Measurements from ENCODE around the gene STK10.
"Not testable (repeated sequence)": the region's sequence is repeated elsewhere in the genome, so short reads cannot be mapped to it uniquely, and the experiment has no call there.

STK10 gene

DNA sequence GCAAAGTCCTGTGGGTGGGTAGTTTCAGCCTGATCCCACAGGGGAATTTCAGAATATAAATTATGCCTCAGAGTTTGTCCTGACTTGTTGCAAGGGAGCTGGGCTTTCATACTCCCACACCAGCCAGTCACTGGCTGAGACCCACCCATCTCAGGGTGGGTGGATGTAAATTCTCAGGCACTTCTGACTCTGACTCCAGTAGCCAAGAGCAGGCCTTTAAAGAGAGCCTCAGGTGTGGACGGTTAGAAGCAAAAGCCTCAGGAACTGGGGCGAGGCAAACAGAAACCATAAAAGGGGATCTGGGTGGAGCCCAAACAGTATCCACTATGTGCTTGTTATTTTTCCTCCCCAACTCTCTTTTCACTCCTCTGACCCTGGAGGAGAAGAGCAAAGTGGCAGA is 153.0 kb downstream of the STK10 start:
- Histone ChIP-seq H3K9ac (ENCODE audit: low read length) (peak overlapping the region; percentile 15; the same call in 1 of the 2 replicates), H3K79me2 (ENCODE audit: low read length) (no peaks in the 10 kb centered on the region), H3K9me3 (ENCODE audit: insufficient read depth, low read length) (no peaks in the 10 kb centered on the region), H4K20me1 (ENCODE audit: insufficient read depth, low read length) (no peaks in the 10 kb centered on the region), H2AFZ (ENCODE audit: low read depth, low read length) (peak overlapping the region; percentile 59; the same call in 1 of the 2 replicates), H3K4me1 (ENCODE audit: low read length) (peaks cover 12% of the 10 kb centered on the region), H3K4me2 (ENCODE audit: low read length) (peak overlapping the region; percentile 68), H3K27me3 (ENCODE audit: low read depth, low read length) (no peaks in the 10 kb centered on the region), H3K4me3 (ENCODE audit: low read length) (peak overlapping the region; percentile 22; the same call in 1 of the 2 replicates), H3K36me3 (replicated peaks; ENCODE audit: low read depth, low read length) (no peaks in the 10 kb centered on the region), H3K27ac (ENCODE audit: low read length) (no peak overlapping the region)
- no peak for TF ChIP-seq EZH2phosphoT487 (IDR thresholded peaks at IDR 0.05; ENCODE audit: low read depth)
- TF ChIP-seq, protein P1, sequence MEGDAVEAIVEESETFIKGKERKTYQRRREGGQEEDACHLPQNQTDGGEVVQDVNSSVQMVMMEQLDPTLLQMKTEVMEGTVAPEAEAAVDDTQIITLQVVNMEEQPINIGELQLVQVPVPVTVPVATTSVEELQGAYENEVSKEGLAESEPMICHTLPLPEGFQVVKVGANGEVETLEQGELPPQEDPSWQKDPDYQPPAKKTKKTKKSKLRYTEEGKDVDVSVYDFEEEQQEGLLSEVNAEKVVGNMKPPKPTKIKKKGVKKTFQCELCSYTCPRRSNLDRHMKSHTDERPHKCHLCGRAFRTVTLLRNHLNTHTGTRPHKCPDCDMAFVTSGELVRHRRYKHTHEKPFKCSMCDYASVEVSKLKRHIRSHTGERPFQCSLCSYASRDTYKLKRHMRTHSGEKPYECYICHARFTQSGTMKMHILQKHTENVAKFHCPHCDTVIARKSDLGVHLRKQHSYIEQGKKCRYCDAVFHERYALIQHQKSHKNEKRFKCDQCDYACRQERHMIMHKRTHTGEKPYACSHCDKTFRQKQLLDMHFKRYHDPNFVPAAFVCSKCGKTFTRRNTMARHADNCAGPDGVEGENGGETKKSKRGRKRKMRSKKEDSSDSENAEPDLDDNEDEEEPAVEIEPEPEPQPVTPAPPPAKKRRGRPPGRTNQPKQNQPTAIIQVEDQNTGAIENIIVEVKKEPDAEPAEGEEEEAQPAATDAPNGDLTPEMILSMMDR (IDR thresholded peaks at IDR 0.05; ENCODE audit: low read depth, low read length): no peak

DNA sequence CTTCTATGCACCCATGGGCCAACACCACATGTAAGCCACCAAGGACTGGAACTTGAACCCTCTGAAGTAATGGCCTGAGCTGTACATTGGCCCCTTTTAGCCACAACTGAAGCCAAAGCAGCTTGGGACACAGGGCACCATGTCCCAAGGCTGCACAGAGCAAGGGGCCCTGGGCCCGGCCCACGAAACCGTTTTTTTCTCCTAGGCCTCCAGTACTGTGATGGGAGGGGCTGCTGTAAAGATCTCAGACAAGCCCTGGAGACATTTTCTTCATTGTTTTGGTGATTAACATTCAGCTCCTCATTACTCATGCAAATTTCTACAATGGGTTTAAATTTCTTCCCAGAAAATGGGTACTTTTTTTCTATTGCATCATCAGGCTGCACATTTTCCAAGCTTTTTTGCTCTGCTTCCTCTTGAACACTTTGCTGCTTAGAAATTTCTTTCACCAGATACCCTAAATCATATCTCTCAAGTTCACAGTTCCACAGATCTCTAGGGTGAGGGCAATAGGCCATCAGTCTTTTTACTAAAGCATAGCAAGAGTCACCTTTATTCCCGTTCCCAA is 156.0 kb downstream of the STK10 start:
- Histone ChIP-seq H3K4me2 (ENCODE audit: low read length) (no peak overlapping the region), H3K9me3 (ENCODE audit: insufficient read depth, low read length) (no peaks in the 10 kb centered on the region), H3K36me3 (replicated peaks; ENCODE audit: low read depth, low read length) (no peaks in the 10 kb centered on the region), H3K4me3 (ENCODE audit: low read length) (no peak overlapping the region), H3K27ac (ENCODE audit: low read length) (no peak overlapping the region), H3K27me3 (ENCODE audit: low read depth, low read length) (no peaks in the 10 kb centered on the region), H2AFZ (ENCODE audit: low read depth, low read length) (no peak overlapping the region), H4K20me1 (ENCODE audit: insufficient read depth, low read length) (no peaks in the 10 kb centered on the region), H3K9ac (ENCODE audit: low read length) (no peak overlapping the region), H3K79me2 (ENCODE audit: low read length) (no peaks in the 10 kb centered on the region), H3K4me1 (ENCODE audit: low read length) (peaks cover 19% of the 10 kb centered on the region)
- no peak for TF ChIP-seq EZH2phosphoT487 (IDR thresholded peaks at IDR 0.05; ENCODE audit: low read depth)
- TF ChIP-seq, protein P1 (IDR thresholded peaks at IDR 0.05; ENCODE audit: low read depth, low read length): no peak

DNA sequence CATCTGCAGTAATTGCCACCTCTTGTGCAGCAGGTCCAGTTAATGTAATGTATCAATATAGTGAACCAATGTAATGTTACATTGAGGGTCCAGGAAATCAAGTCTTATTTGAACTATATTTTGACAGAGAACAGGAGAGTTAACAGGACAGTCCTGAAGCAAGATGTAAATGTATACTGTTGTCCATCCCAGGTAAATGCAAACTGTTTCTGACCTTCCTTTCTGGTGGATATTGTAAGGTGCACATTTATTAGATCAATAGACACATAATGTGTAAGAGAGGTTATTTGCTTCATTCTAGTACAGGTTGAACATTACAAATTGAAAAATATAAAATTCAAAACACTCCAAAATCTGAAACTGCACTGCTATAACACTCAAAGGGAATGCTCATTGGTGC is 158.1 kb downstream of the STK10 start:
- no peaks in the 10 kb centered on the region for H3K27me3 ChIP-seq (ENCODE audit: low read depth, low read length)
- no peak overlapping the region for H3K9ac ChIP-seq (ENCODE audit: low read length)
- no peak overlapping the region for H3K27ac ChIP-seq (ENCODE audit: low read length)
- H3K79me2 ChIP-seq (ENCODE audit: low read length): no peaks in the 10 kb centered on the region
- H3K4me3 ChIP-seq (ENCODE audit: low read length): no peak overlapping the region
- peaks cover 12% of the 10 kb centered on the region for H3K4me1 ChIP-seq (ENCODE audit: low read length)
- H4K20me1 ChIP-seq (ENCODE audit: insufficient read depth, low read length): no peaks in the 10 kb centered on the region
- H3K9me3 ChIP-seq (ENCODE audit: insufficient read depth, low read length): no peaks in the 10 kb centered on the region
- no peak overlapping the region for H2AFZ ChIP-seq (ENCODE audit: low read depth, low read length)
- H3K4me2 ChIP-seq (ENCODE audit: low read length): no peak overlapping the region
- no peaks in the 10 kb centered on the region for H3K36me3 ChIP-seq (replicated peaks; ENCODE audit: low read depth, low read length)
- no peak for TF ChIP-seq EZH2phosphoT487 (IDR thresholded peaks at IDR 0.05; ENCODE audit: low read depth)
- TF ChIP-seq, protein P1 (IDR thresholded peaks at IDR 0.05; ENCODE audit: low read depth, low read length): no peak

- Histone ChIP-seq H3K27me3 (ENCODE audit: low read depth, low read length) (no peaks in the 10 kb centered on the region), H3K36me3 (replicated peaks; ENCODE audit: low read depth, low read length) (no peaks in the 10 kb centered on the region), H3K4me3 (ENCODE audit: low read length) (no peak overlapping the region), H3K27ac (ENCODE audit: low read length) (no peak overlapping the region), H3K9ac (ENCODE audit: low read length) (no peak overlapping the region), H3K79me2 (ENCODE audit: low read length) (no peaks in the 10 kb centered on the region), H3K9me3 (ENCODE audit: insufficient read depth, low read length) (no peaks in the 10 kb centered on the region), H3K4me2 (ENCODE audit: low read length) (peak overlapping the region; percentile 37), H2AFZ (ENCODE audit: low read depth, low read length) (no peak overlapping the region), H4K20me1 (ENCODE audit: insufficient read depth, low read length) (no peaks in the 10 kb centered on the region), H3K4me1 (ENCODE audit: low read length) (peaks cover 7% of the 10 kb centered on the region)
- TF ChIP-seq EZH2phosphoT487 (IDR thresholded peaks at IDR 0.05; ENCODE audit: low read depth): no peak
- TF ChIP-seq, protein P1 (IDR thresholded peaks at IDR 0.05; ENCODE audit: low read depth, low read length): no peak
Measured at GRCh38 chr5:172028167-172028566, 159.9 kb downstream of the STK10 start.

DNA sequence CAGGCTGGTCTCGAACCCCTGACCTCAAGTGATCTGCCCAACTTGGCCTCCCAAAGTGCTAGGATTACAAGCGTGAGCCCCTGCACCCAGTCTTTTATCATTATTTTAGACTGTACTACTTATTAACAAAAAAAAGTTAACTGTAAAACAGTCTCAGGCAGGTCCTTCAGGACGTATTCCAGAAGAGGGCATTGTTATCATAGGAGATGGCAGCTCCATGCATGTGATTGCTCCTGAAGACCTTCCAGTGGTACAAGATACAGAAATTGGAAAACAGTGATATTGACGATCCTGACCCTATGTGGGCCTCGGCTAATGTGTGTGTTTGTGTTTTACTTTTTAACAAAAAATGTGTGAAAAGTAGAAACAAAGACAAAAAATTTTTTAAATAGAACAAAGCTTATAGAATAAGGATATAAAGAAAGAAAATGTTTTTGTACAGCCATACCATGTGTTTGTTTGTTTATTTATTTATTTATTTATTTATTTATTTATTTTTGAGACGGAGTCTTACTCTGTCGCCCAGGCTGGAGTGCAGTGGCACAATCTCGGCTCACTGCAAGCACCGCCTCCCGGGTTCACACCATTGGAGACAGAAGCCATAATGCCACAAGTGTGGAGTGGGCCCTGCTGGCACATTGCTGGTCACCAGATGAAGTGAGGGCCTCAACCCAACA is 167.8 kb downstream of the STK10 start:
- not testable (repeated sequence) for H3K9me3 ChIP-seq (ENCODE audit: insufficient read depth, low read length); H3K4me2 ChIP-seq (ENCODE audit: low read length); H3K27ac ChIP-seq (ENCODE audit: low read length); H4K20me1 ChIP-seq (ENCODE audit: insufficient read depth, low read length); H3K79me2 ChIP-seq (ENCODE audit: low read length); H3K36me3 ChIP-seq (replicated peaks; ENCODE audit: low read depth, low read length); H3K27me3 ChIP-seq (ENCODE audit: low read depth, low read length); H3K4me3 ChIP-seq (ENCODE audit: low read length); H3K4me1 ChIP-seq (ENCODE audit: low read length); H3K9ac ChIP-seq (ENCODE audit: low read length); H2AFZ ChIP-seq (ENCODE audit: low read depth, low read length)

Measured in OCI-LY3 (cell line).